H1 (cell line): ENCODE measurements around the gene EXOC6. TPM values are rescaled to one million over a fixed set of nuclear protein-coding genes. Genes with fewer than 3 reads are reported as not detected.

ENCODE experiments used
- CTCF ChIA-PET: fragments of 300-600 bp; sonication (Branson Sonifier 250); formaldehyde crosslinking; loops from one replicate; lab custom pipeline; 2021; ENCODE audit not compliant: partially characterized antibody; lab: Charles Lee
- POLR2A ChIA-PET: fragments of 300-600 bp; sonication (Branson Sonifier 250); formaldehyde crosslinking; loops from one replicate; lab custom pipeline; 2021; ENCODE audit warnings: inconsistent platforms; ENCODE audit not compliant: partially characterized antibody; lab: Charles Lee
- DNase-seq, 2 experiments: peaks; one replicate each; pipeline versions ENCODE4 v3.0.0 to v3.0.0-alpha.2; 2010 to 2022; ENCODE audit warnings: low spot score in 2 of 2, low read depth in 1 of 2, mixed read lengths in 1 of 2
- FAIRE-seq: peaks from 2 replicates; lab custom pipeline; 2011; peaks lifted over from hg19 to GRCh38; lab: Jason Lieb, UNC
- H2AFZ ChIP-seq: 2 replicates; pipeline ENCODE4 v1.8.1; 2012; ENCODE audit warnings: low read length, inconsistent platforms
- H2AK5ac ChIP-seq: 2 replicates; pipeline ENCODE4 v1.6.1; 2013; ENCODE audit warnings: low read depth, low read length
- H2BK120ac ChIP-seq: replicated peaks from 2 replicates; pipeline ENCODE3; 2013; ENCODE audit warnings: low read depth, low read length, inconsistent platforms
- H2BK12ac ChIP-seq: 2 replicates; pipeline ENCODE4 v1.6.1; 2013; ENCODE audit warnings: low read depth, low read length
- H2BK15ac ChIP-seq: 2 replicates; pipeline ENCODE4 v1.6.1; 2013; ENCODE audit warnings: low read length
- H2BK20ac ChIP-seq: 2 replicates; pipeline ENCODE4 v1.6.1; 2013; ENCODE audit warnings: low read length
- H2BK5ac ChIP-seq: 2 replicates; pipeline ENCODE4 v1.6.1; 2013; ENCODE audit warnings: low read depth, low read length
- H3K14ac ChIP-seq: 2 replicates; pipeline ENCODE4 v1.6.1; 2013; ENCODE audit warnings: inconsistent platforms; ENCODE audit not compliant: insufficient read length
- H3K18ac ChIP-seq: 2 replicates; pipeline ENCODE4 v1.6.1; 2013; ENCODE audit warnings: low read length; ENCODE audit errors: extremely low read depth
- H3K23ac ChIP-seq: 2 replicates; pipeline ENCODE4 v1.6.1; 2013; ENCODE audit warnings: inconsistent platforms; ENCODE audit not compliant: insufficient read length
- H3K23me2 ChIP-seq: 2 replicates; pipeline ENCODE4 v1.6.1; 2013; ENCODE audit warnings: low read depth, low read length
- H3K27ac ChIP-seq: 2 replicates; pipeline ENCODE4 v1.6.1; 2011; ENCODE audit warnings: low read depth, low read length, inconsistent platforms
- H3K27me3 ChIP-seq, 4 experiments: replicated peaks in 1 of 4; 1 replicate in 1 of 4; 2 replicates in 3 of 4; pipeline versions ENCODE4 v1.6.1 to v1.8.1; 2011 to 2013; ENCODE audit warnings: low read length in 3 of 4, mild to moderate bottlenecking in 3 of 4, inconsistent platforms in 2 of 4, mixed read lengths in 2 of 4, moderate library complexity in 1 of 4; ENCODE audit not compliant: control insufficient read depth in 3 of 4, insufficient read depth in 3 of 4; ENCODE audit errors: extremely low read depth in 1 of 4
- H3K36me3 ChIP-seq, 4 experiments: 2 replicates each; pipeline versions ENCODE4 v1.6.1 to v1.8.1; 2011 to 2013; ENCODE audit warnings: mild to moderate bottlenecking in 4 of 4, low read length in 3 of 4, moderate library complexity in 2 of 4, control low read depth in 1 of 4, inconsistent platforms in 1 of 4; ENCODE audit not compliant: insufficient read depth in 4 of 4, control insufficient read depth in 2 of 4
- H3K4ac ChIP-seq: replicated peaks from 2 replicates; pipeline ENCODE3; 2013; ENCODE audit warnings: low read length, low read depth, mixed read lengths, inconsistent platforms; ENCODE audit not compliant: insufficient read length
- H3K4me1 ChIP-seq, 4 experiments: replicated peaks in 1 of 4; 1 replicate in 1 of 4; 2 replicates in 3 of 4; pipeline versions ENCODE4 v1.6.1 to v1.8.1; 2011 to 2013; ENCODE audit warnings: low read length in 3 of 4, inconsistent platforms in 2 of 4, mixed read lengths in 1 of 4; ENCODE audit not compliant: insufficient read depth in 4 of 4, control insufficient read depth in 3 of 4
- H3K4me2 ChIP-seq, 2 experiments: 2 replicates each; pipeline versions ENCODE4 v1.6.1 to v1.8.1; 2011 to 2013; ENCODE audit warnings: low read depth in 2 of 2, low read length in 2 of 2, control low read depth in 1 of 2, inconsistent platforms in 1 of 2, mild to moderate bottlenecking in 1 of 2; ENCODE audit not compliant: insufficient read depth in 1 of 2
- H3K4me3 ChIP-seq, 4 experiments: fragments of 200-600, 300-600 bp in 1 of 4; sonication (generic), shearing (Covaris generic), sonication (Bioruptor Twin) in 1 of 4; 2 replicates each; pipeline versions ENCODE4 v1.5.1 to v1.8.1; 2011 to 2016; ENCODE audit warnings: low read length in 4 of 4, low read depth in 3 of 4, control low read depth in 2 of 4, inconsistent platforms in 2 of 4, mild to moderate bottlenecking in 2 of 4, mixed read lengths in 1 of 4, moderate library complexity in 1 of 4; ENCODE audit not compliant: insufficient read depth in 2 of 4; ENCODE audit errors: extremely low read depth in 1 of 4
- H3K56ac ChIP-seq: replicated peaks from 2 replicates; pipeline ENCODE3; 2013; ENCODE audit warnings: low read depth, mild to moderate bottlenecking, mixed read lengths, low read length, inconsistent platforms; ENCODE audit not compliant: insufficient read length
- H3K79me1 ChIP-seq: 2 replicates; pipeline ENCODE4 v1.6.1; 2013; ENCODE audit warnings: low read depth, low read length, control low read depth
- H3K79me2 ChIP-seq, 2 experiments: 2 replicates each; pipeline versions ENCODE4 v1.6.1 to v1.8.1; 2012 to 2013; ENCODE audit warnings: low read length in 2 of 2, mild to moderate bottlenecking in 2 of 2, inconsistent platforms in 1 of 2; ENCODE audit not compliant: insufficient read depth in 2 of 2, control insufficient read depth in 1 of 2
- H3K9ac ChIP-seq, 4 experiments: replicated peaks in 1 of 4; 1 replicate in 1 of 4; 2 replicates in 3 of 4; pipeline versions ENCODE4 v1.6.1 to v1.8.1; 2011 to 2013; ENCODE audit warnings: low read depth in 3 of 4, low read length in 3 of 4, control low read depth in 2 of 4, mild to moderate bottlenecking in 2 of 4, moderate library complexity in 2 of 4, inconsistent platforms in 1 of 4; ENCODE audit errors: extremely low read depth in 1 of 4
- H3K9me3 ChIP-seq, 2 experiments: 2 replicates each; pipeline versions ENCODE4 v1.6.1 to v1.8.1; 2012 to 2013; ENCODE audit warnings: mild to moderate bottlenecking in 2 of 2, moderate library complexity in 2 of 2, control low read depth in 1 of 2, inconsistent platforms in 1 of 2, low read depth in 1 of 2, low read length in 1 of 2, mixed read lengths in 1 of 2; ENCODE audit not compliant: insufficient read depth in 2 of 2
- H4K20me1 ChIP-seq, 2 experiments: replicated peaks in 1 of 2; 2 replicates each; pipeline versions ENCODE3 to v1.8.1; 2011 to 2013; ENCODE audit warnings: inconsistent platforms in 2 of 2, low read length in 2 of 2, mild to moderate bottlenecking in 1 of 2; ENCODE audit not compliant: insufficient read depth in 2 of 2, control insufficient read depth in 1 of 2
- H4K5ac ChIP-seq: 2 replicates; pipeline ENCODE4 v1.6.1; 2013; ENCODE audit warnings: low read length, low read depth, mixed read lengths, inconsistent platforms; ENCODE audit not compliant: insufficient read length
- H4K8ac ChIP-seq: 2 replicates; pipeline ENCODE4 v1.8.0; 2013; ENCODE audit warnings: mild to moderate bottlenecking, moderate library complexity, low read length, inconsistent platforms; ENCODE audit not compliant: insufficient read depth; ENCODE audit errors: extremely low read depth
- H4K91ac ChIP-seq: replicated peaks from 2 replicates; pipeline ENCODE3; 2013; ENCODE audit warnings: low read length, mixed read lengths, inconsistent platforms; ENCODE audit not compliant: insufficient read length
- CBX5 ChIP-seq: fragments of 300-800, 300-1000 bp; sonication (generic); IDR thresholded peaks from 2 replicates; pipeline ENCODE4 v1.7.1; 2016; ENCODE audit warnings: antibody characterized with exemption, low read length, low read depth
- CHD1 ChIP-seq: IDR thresholded peaks from 2 replicates; pipeline ENCODE4 v1.6.1; 2012; ENCODE audit warnings: low read depth, low read length, improper control_type of control experiment
- CHD2 ChIP-seq: IDR thresholded peaks from 2 replicates; pipeline ENCODE4 v1.6.1; 2012; ENCODE audit warnings: low read length, improper control_type of control experiment
- EP300 ChIP-seq, 2 experiments: IDR thresholded peaks; 1 replicate in 1 of 2; 2 replicates in 1 of 2; pipeline ENCODE4 v1.6.1; 2011 to 2012; ENCODE audit warnings: low read depth in 2 of 2, low read length in 2 of 2, mild to moderate bottlenecking in 2 of 2, borderline replicate concordance in 1 of 2, inconsistent platforms in 1 of 2, moderate library complexity in 1 of 2
- EZH2 ChIP-seq: fragments of 200-600 bp; sonication (generic); IDR thresholded peaks from 2 replicates; pipeline ENCODE4 v1.7.1; 2012; ENCODE audit warnings: low read depth, mild to moderate bottlenecking, moderate library complexity, low read length, inconsistent platforms; ENCODE audit not compliant: severe bottlenecking
- HDAC2 ChIP-seq, 2 experiments: fragments of 300-600 bp in 1 of 2; sonication (generic) in 1 of 2; IDR thresholded peaks; 2 replicates each; pipeline ENCODE4 v1.6.1; 2011 to 2012; ENCODE audit warnings: low read depth in 2 of 2, low read length in 2 of 2, mild to moderate bottlenecking in 2 of 2, moderate library complexity in 2 of 2, borderline replicate concordance in 1 of 2, inconsistent platforms in 1 of 2
- JUND ChIP-seq: IDR thresholded peaks from 2 replicates; pipeline ENCODE4 v1.6.1; 2011; ENCODE audit warnings: mild to moderate bottlenecking, improper control_type of control experiment, low read length
- KDM5A ChIP-seq: fragments of 200-600 bp; IDR thresholded peaks from 2 replicates; pipeline ENCODE4 v1.7.1; 2012; ENCODE audit warnings: mild to moderate bottlenecking, low read length, inconsistent platforms, mixed read lengths
- RFX5 ChIP-seq: IDR thresholded peaks from 2 replicates; pipeline ENCODE4 v1.6.1; 2011; ENCODE audit warnings: low read depth, low read length, improper control_type of control experiment, borderline replicate concordance
- SIRT6 ChIP-seq: IDR thresholded peaks from one replicate; pipeline ENCODE4 v1.7.1; 2012; ENCODE audit warnings: low read length, inconsistent platforms
- TAF1 ChIP-seq: IDR thresholded peaks from 2 replicates; pipeline ENCODE4 v1.6.1; 2011; ENCODE audit warnings: mild to moderate bottlenecking, low read depth, low read length
- TCF12 ChIP-seq: IDR thresholded peaks from 2 replicates; pipeline ENCODE4 v1.6.1; 2011; ENCODE audit warnings: low read depth, mild to moderate bottlenecking, low read length
- USF2 ChIP-seq: IDR thresholded peaks from 2 replicates; pipeline ENCODE4 v1.6.1; 2011; ENCODE audit warnings: low read length, improper control_type of control experiment
- WGBS, 2 experiments: shearing (Covaris generic) in 1 of 2; methylation state at CpG; one replicate each; pipeline versions ENCODE4 v1.1.6 to v1.1.7; 2013 to 2015; ENCODE audit warnings: low lambda C conversion rate in 2 of 2, mixed read lengths in 2 of 2, inconsistent platforms in 1 of 2, low coverage in 1 of 2, missing lambda C conversion rate in 1 of 2; ENCODE audit not compliant: insufficient replicate concordance in 2 of 2, insufficient coverage in 1 of 2, insufficient read length in 1 of 2; ENCODE audit errors: extremely low coverage in 1 of 2, missing lambda C conversion rate in 1 of 2; 5-methylcytosine and 5-hydroxymethylcytosine counted together
- polyA plus RNA-seq, 7 experiments: library from polyadenylated mRNA; depleted of rRNA in 3 of 7; stranded (reverse) in 5 of 7; unstranded in 2 of 7; fragments of >200 nt in 5 of 7; fragments of 200-250 nt in 2 of 7; gene quantifications; 1 replicate in 5 of 7; 2 replicates in 1 of 7; 4 replicates in 1 of 7; pipeline versions ENCODE4 v1.2.1 to v1.2.3, GENCODE V29; 2011 to 2013; ENCODE audit warnings: missing spikeins in 2 of 7, mixed read lengths in 2 of 7
- total RNA-seq: library from RNA; stranded (reverse); fragmentation: NEBNext Ultra II Directional; extraction: Animal tissue kit (Norgen Biotek cat#: 25700); gene quantifications from 2 replicates; pipeline ENCODE4 v1.2.1, GENCODE V29; 2021

EXOC6 gene
- total and polyA plus RNA-seq, 2 of the 8 experiments (the other 6 are each of a cell fraction or from before 2014, with no cell fraction given), result 1.7 to 4.5 TPM

DNA sequence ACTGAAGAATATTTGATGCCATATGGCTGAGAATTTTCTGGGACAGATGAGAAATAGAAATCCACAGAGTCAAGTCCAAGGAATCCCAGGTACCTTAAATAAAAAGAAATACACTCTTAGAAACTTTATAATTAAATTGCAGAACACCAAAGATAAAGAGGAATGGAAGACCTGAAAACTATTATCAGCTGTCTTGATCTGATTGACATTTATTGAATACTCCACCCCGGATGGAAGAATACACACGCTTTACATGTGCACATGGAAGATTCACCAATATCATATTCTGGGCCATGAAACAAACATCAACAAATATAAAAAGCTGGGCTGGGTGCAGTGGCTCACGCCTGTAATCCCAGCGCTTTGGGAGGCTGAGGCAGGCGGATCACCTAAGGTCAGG, 81.6 kb downstream of the EXOC6 start:
- FAIRE-seq (no peak), DNase-seq (no peak)
- no peak overlapping the region for H3K18ac ChIP-seq
- H3K9ac ChIP-seq, result no peak overlapping the region
- no peak overlapping the region for H2BK5ac ChIP-seq
- H3K79me1 ChIP-seq, result no peaks in the 10 kb centered on the region
- H3K4me3 ChIP-seq, result no peak overlapping the region
- WGBS, 2 experiments, result 95% methylated on average over 5 of the region's 5 CpGs; no CpG with 5 or more reads in 1 of the 2 experiments
- CTCF ChIA-PET, result interaction anchor here (0.7 to 1.6 kb wide), 4 partner anchors 15 to 110 kb away, joined by 3 to 6 read pairs (median 3); no protein-coding TSS in a partner anchor
- H2BK15ac ChIP-seq, result no peak overlapping the region
- no peak overlapping the region for H3K27ac ChIP-seq
- H2BK12ac ChIP-seq, result no peak overlapping the region
- H4K91ac ChIP-seq, result no peak overlapping the region
- H3K4ac ChIP-seq, result no peak overlapping the region
- H3K56ac ChIP-seq, result no peak overlapping the region
- H3K9me3 ChIP-seq, result no peaks in the 10 kb centered on the region
- H3K36me3 ChIP-seq, result no peaks in the 10 kb centered on the region; a peak in 1 of 8 replicates
- no peak overlapping the region for H2BK20ac ChIP-seq
- H3K79me2 ChIP-seq, result no peaks in the 10 kb centered on the region
- H4K8ac ChIP-seq, result no peak overlapping the region
- H3K27me3 ChIP-seq, result no peaks in the 10 kb centered on the region
- H2AK5ac ChIP-seq, result no peak overlapping the region
- H3K4me1 ChIP-seq, result no peaks in the 10 kb centered on the region
- no peak overlapping the region for H3K4me2 ChIP-seq
- no peaks in the 10 kb centered on the region for H3K23me2 ChIP-seq
- no peaks in the 10 kb centered on the region for H4K20me1 ChIP-seq
- H4K5ac ChIP-seq, result no peak overlapping the region
- H3K23ac ChIP-seq, result no peak overlapping the region
- POLR2A ChIA-PET, result no interaction called here
- H2BK120ac ChIP-seq, result no peak overlapping the region
- no peak overlapping the region for H2AFZ ChIP-seq
- H3K14ac ChIP-seq, result no peak overlapping the region
- no peak for TF ChIP-seq TAF1
- TF ChIP-seq KDM5A, result no peak
- no peak for TF ChIP-seq SIRT6
- TF ChIP-seq EP300 (IDR thresholded peaks at IDR 0.05; ENCODE audit: borderline replicate concordance in 1 of 2, low read depth in 2 of 2, low read length in 2 of 2), result no peak
- no peak for TF ChIP-seq TCF12
- no peak for TF ChIP-seq CHD2
- TF ChIP-seq CHD1, result no peak
- no peak for TF ChIP-seq EZH2
- TF ChIP-seq RFX5, result no peak
- no peak for TF ChIP-seq CBX5
- no peak for TF ChIP-seq USF2
- TF ChIP-seq JUND, result no peak
- TF ChIP-seq HDAC2 (IDR thresholded peaks at IDR 0.05; ENCODE audit: borderline replicate concordance in 1 of 2, low read depth in 2 of 2, low read length in 2 of 2), result no peak
